Activated CD4-positive, alpha-beta memory T cell treated with anti-CD3 and anti-CD28 coated beads for 36 hours (primary cell): ENCODE results near the gene ZIC4. TPM values are rescaled to one million over a fixed set of nuclear protein-coding genes. Genes with fewer than 3 reads are reported as not detected.

Experiments used
- CTCF ChIA-PET: fragments of 350-600 bp; sonication (Branson Sonifier 250); formaldehyde crosslinking; loops from one replicate; lab custom pipeline; 2021; ENCODE audit warnings: antibody characterized with exemption, inconsistent platforms; lab: Charles Lee
- POLR2A ChIA-PET: fragments of 350-600 bp; sonication (Branson Sonifier 250); formaldehyde crosslinking; loops from one replicate; lab custom pipeline; 2021; ENCODE audit warnings: antibody characterized with exemption; lab: Charles Lee
- DNase-seq: peaks from one replicate; pipeline ENCODE4 v3.0.0-alpha.2; 2020
- H3K27ac Mint-ChIP-seq: one replicate; pipeline ENCODE4 v1.8.0; 2021; ENCODE audit warnings: mixed read lengths
- H3K27me3 Mint-ChIP-seq: one replicate; pipeline ENCODE4 v1.8.0; 2021; ENCODE audit warnings: mixed read lengths
- H3K36me3 Mint-ChIP-seq: one replicate; pipeline ENCODE4 v1.8.0; 2021; ENCODE audit warnings: mixed read lengths
- H3K4me1 Mint-ChIP-seq: one replicate; pipeline ENCODE4 v1.8.0; 2021; ENCODE audit warnings: low read depth, mixed read lengths
- H3K4me3 Mint-ChIP-seq: one replicate; pipeline ENCODE4 v1.8.0; 2021; ENCODE audit warnings: mild to moderate bottlenecking, mixed read lengths
- H3K9me3 Mint-ChIP-seq: one replicate; pipeline ENCODE4 v1.8.0; 2021; ENCODE audit warnings: mixed read lengths
- intact Hi-C: fragments of 100-400 bp; cut with micrococcal nuclease; formaldehyde crosslinking; loops from one replicate; pipeline ENCODE4 v1.15.1; 2023
- total RNA-seq, 2 experiments: library from RNA; stranded (reverse); gene quantifications; one replicate each; pipeline ENCODE4 v1.2.3, GENCODE V29; 2021

Gene ZIC4
- total RNA-seq, 2 experiments from 2014 or later = not detected

DNA sequence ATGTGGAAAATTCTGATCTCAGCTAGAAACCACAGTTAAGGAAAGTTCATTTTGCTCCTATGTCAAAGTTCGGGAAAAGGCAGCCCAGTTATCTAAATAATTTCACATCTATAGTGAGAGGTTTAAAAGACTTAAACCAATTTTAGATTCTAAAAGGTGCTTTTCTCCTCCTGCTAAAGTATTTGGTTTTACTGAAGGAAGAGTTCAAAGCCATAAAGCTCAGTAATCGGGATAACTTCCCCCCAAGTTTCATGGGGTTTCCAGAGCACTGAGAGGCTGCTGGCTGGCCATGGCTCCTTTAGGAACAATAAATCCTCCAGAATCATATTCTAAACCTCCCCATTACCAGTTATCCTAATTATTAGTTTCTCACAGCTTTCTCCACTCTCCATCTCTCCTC is 38.2 kb downstream of the ZIC4 start:
- Mint-ChIP-seq H3K27ac (no peak overlapping the region), H3K36me3 (peaks cover 3% of the 10 kb centered on the region), H3K4me1 (no peaks in the 10 kb centered on the region), H3K9me3 (peaks cover 3% of the 10 kb centered on the region), H3K27me3 (peaks cover 54% of the 10 kb centered on the region), H3K4me3 (no peak overlapping the region)
- intact Hi-C loops = no loop called here
- POLR2A ChIA-PET = no interaction called here
- DNase-seq = no peak
- CTCF ChIA-PET = no interaction called here

DNA sequence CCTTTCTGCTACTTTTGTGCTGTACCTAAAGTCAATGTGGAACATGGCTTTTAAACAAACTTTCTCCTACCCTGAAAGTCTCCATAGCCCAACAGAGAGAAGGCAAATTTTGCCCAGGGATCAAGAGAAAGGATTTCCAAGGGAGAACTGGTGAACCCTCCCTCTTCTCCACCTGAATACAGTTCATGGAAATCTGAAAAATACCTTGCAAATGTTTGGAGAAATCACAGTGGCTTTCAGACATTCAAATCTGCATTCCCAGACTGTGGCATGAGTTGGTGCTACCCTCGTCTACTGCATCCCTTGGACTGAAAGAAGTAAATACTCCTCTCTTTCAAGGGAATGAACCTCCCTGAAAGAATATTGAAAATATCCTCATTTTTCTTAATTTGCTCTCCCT is 38.7 kb downstream of the ZIC4 start:
- intact Hi-C loops = no loop called here
- POLR2A ChIA-PET = no interaction called here
- H3K27ac Mint-ChIP-seq = no peak overlapping the region
- peaks cover 3% of the 10 kb centered on the region for H3K9me3 Mint-ChIP-seq
- CTCF ChIA-PET = no interaction called here
- DNase-seq = no peak
- H3K4me3 Mint-ChIP-seq = no peak overlapping the region
- H3K27me3 Mint-ChIP-seq = peaks cover 51% of the 10 kb centered on the region
- no peaks in the 10 kb centered on the region for H3K4me1 Mint-ChIP-seq
- H3K36me3 Mint-ChIP-seq = peaks cover 3% of the 10 kb centered on the region

DNA sequence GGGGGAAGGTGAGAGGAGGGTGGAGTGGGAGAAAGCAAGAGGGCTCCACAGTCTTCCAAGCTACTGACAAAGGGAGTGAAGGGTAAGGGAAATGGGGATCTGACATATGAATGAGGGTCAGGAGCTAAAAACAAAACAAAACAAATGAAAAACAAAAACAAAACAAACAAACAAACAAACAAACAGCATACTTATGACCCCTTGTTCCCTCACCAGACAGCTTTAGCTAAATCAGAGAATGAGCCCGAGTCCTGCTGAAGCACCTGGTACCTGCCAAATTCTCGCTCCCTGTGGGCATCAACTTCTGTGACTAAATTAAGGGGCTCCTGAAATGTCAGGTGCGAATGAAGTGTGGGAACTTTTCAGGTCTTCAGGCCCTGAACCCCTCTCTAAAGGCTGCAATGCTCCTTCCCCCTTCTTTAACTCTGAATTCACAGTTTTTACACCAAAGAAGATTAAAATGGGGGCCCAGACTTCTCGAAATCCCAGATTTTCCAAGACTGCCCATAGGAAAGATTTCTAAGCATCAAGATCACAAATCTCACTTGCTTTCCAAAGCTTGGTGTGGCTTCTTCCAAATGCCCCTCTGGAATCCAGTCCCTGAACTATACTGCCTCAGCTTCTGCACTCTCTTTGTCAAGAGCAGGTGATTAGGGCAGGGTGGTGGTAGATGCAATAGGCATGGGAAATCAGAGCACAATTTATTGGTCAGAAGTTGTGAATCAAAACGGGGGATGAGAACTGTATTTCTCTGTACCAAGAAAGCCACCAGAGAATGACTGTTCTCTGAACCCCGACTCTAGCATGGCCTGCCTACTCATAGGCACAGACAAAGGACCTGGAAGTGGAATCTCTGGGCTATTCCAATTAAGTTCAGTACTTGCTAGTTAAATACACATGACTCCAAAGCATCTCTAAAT is 40.9 kb downstream of the ZIC4 start:
- DNase-seq = no peak
- ChIA-PET CTCF (no interaction called here), POLR2A (no interaction called here)
- no peaks in the 10 kb centered on the region for H3K4me1 Mint-ChIP-seq
- no peaks in the 10 kb centered on the region for H3K36me3 Mint-ChIP-seq
- intact Hi-C loops = no loop called here
- H3K9me3 Mint-ChIP-seq = peaks cover 2% of the 10 kb centered on the region
- no peak overlapping the region for H3K4me3 Mint-ChIP-seq
- peaks cover 45% of the 10 kb centered on the region for H3K27me3 Mint-ChIP-seq
- H3K27ac Mint-ChIP-seq = no peak overlapping the region

DNA sequence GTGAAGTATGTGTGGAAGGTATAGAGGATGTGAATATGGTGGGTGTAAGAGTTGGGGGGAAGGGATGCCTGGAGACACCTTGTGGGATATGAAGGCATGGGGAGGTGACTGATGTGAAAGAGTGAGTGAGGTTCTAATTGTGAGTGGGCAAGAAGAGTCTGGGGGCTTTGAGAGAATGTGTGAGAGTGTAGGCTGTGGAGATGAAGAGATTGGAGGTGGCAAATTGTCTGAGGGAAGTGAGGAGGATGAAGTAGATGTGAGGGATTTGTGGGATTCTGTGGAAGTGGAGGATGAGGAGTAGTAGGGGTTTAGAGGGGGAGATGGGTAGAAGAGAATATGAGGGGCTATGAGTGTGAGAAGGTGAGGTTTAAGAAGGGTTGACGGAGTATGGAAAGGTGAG is 41.6 kb downstream of the ZIC4 start:
- H3K9me3 Mint-ChIP-seq = peaks cover 2% of the 10 kb centered on the region
- intact Hi-C loops = no loop called here

DNA sequence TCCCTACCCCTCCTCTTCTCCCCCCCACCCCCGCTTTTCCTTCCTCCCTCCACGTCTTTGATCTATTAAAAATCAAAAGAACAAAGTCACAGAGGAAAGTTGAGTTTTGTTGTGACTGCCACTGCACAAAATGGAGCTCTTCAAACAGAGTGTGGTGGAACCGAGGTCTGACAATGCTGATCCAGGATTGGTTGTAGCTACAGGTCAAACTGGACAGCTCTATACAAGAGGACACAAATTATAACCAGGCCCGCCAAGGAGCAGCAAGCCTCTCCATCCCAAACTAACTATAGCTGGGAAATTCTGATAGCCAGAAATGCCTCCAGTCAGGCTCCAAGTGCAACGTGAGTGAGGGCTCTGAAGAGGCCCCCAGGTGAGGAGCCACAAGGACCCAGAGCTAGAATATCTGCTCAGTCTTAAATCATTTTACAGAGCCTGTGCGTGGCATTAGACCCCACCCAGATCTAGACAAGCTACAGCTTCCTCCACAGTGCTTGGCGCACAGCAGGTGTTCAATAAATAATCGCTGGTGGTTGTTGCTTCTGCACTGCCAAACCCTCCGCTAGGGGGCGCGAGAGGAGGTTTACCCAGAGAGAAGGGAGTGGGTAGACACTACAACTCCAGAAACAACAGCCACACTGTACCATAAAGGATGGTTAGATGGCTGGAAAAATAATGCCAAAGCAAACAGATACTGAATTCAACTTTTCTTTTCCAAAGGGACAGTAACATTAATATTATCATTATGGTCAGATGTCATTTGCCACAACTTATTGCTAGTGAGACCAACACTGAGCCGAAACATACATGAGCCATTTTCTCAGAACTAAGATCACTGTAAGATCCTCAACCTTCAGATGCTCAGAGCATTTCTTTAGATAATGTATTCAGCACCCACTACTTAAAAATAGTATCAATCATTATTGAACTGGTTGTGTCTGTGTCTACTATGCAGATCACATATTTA is 44.6 kb downstream of the ZIC4 start:
- intact Hi-C loops = no loop called here
- no peak overlapping the region for H3K4me3 Mint-ChIP-seq
- CTCF ChIA-PET = no interaction called here
- peaks cover 2% of the 10 kb centered on the region for H3K36me3 Mint-ChIP-seq
- H3K4me1 Mint-ChIP-seq = no peaks in the 10 kb centered on the region
- H3K9me3 Mint-ChIP-seq = peaks cover 2% of the 10 kb centered on the region
- H3K27ac Mint-ChIP-seq = no peak overlapping the region
- peaks cover 44% of the 10 kb centered on the region for H3K27me3 Mint-ChIP-seq
- DNase-seq = peak; percentile 62
- POLR2A ChIA-PET = no interaction called here

More for the DNA sequence above, 41.6 kb downstream of the ZIC4 start:
- no peaks in the 10 kb centered on the region for H3K36me3 Mint-ChIP-seq
- H3K4me3 Mint-ChIP-seq = no peak overlapping the region
- no peak overlapping the region for H3K27ac Mint-ChIP-seq
- H3K27me3 Mint-ChIP-seq = peaks cover 45% of the 10 kb centered on the region
- no peaks in the 10 kb centered on the region for H3K4me1 Mint-ChIP-seq
- ChIA-PET POLR2A (no interaction called here), CTCF (no interaction called here)
- DNase-seq = no peak

DNA sequence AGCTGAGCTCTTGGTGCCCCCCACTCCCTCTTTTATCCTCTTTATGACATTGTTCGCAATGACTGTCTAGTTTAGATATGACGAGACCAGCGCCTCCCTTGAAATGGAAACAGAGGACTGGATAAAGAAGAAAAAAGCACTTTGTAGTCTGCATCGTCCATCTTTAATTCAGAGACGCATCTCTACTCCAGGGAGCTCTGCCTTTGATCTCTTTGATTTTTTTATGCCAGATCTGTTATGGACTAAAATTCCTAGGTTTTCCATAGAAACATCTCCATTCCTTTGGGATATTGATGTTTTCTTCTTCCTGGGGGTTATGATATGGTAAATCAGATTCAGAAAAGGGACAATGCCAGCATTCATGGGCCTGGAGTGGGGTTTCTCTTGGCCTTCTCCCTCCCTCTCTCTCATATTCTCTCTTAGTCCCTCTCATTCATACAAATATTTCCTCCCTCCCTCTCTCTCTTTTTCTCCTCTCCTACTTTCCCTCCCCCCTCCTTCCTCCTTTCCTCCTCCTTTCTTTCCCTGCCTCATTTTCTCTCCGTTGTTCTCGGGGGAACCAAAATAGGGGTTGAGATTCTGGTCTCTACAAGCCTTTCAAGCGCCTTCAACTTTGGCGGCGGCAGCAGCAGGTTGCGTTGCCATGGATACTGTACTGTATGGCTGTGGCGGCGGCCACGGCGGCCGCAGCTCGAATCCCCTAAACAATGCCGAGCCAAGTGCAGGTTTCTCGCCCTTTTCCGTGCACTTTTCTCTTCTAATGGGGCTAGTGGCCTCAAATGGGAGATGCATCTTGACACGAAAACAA is 45.5 kb downstream of the ZIC4 start:
- H3K4me3 Mint-ChIP-seq = no peak overlapping the region
- peaks cover 2% of the 10 kb centered on the region for H3K9me3 Mint-ChIP-seq
- DNase-seq = no peak
- intact Hi-C loops = no loop called here
- H3K27ac Mint-ChIP-seq = no peak overlapping the region
- H3K27me3 Mint-ChIP-seq = peaks cover 52% of the 10 kb centered on the region
- H3K36me3 Mint-ChIP-seq = peaks cover 2% of the 10 kb centered on the region
- POLR2A ChIA-PET = no interaction called here
- CTCF ChIA-PET = no interaction called here
- no peaks in the 10 kb centered on the region for H3K4me1 Mint-ChIP-seq

DNA sequence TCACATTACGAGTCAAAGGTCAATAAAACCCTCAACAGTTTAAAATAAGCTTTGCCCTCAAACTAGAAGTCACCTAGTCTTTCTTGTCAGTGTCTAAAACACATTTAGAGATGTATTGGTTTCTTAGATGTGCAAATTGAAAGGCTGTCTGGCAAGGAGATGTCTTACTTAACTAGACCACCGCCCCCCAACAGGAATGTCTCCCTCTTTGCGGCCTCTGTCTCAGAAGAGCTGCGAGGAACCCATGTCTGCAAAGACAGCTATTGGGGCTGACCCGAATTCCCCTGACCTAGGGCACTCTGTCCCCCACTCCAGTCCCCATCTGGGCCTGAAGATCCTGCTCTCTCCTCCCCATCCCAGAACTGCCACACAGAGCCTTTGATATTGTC is 46.3 kb downstream of the ZIC4 start:
- H3K9me3 Mint-ChIP-seq = peaks cover 4% of the 10 kb centered on the region
- ChIA-PET POLR2A (no interaction called here), CTCF (no interaction called here)
- H3K27me3 Mint-ChIP-seq = peaks cover 59% of the 10 kb centered on the region
- intact Hi-C loops = no loop called here
- DNase-seq = no peak
- H3K27ac Mint-ChIP-seq = no peak overlapping the region
- H3K4me3 Mint-ChIP-seq = no peak overlapping the region
- H3K36me3 Mint-ChIP-seq = peaks cover 2% of the 10 kb centered on the region
- H3K4me1 Mint-ChIP-seq = no peaks in the 10 kb centered on the region

DNA sequence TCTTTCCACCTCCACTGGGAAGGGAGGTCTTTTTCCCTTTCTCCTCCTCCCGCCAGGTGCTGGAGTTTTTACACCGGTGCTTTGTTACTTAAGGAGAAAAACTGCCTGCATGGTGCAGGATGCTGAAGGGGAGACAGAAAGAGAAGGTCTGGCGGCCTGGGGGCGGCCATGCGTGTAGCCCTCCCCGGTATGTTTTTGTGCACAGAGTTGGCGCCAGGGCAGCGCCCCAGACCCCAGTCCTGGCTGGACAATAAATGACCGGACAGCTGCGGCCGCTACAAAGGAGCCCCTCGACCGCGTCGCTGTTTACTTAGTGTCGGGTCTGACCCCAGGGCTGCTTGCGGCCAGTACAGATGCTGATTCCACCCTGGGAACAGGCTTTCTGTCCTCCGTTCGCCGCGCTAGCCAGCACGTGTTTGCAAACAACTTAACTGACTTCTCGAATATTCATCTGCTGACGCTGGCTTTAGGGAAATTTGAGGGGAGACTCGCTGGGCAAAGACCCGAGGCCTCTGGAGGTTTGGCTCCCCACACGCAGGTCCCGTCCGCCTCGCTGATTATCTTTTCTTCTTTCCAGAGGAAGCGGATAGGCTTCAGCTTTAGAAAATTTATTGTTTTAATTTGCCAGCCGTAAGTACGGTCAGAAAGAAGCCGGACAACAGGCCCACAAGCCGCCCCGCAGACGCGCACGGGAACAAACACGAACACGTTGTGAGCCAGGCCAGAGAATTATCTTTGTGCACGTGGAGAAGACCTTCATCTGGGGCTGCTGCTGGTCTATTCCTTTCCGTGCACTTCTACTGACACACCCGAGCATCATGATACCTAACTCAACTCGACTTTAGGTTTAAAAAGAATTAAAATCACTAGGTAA is 46.9 kb downstream of the ZIC4 start:
- H3K36me3 Mint-ChIP-seq = peaks cover 2% of the 10 kb centered on the region
- peaks cover 4% of the 10 kb centered on the region for H3K9me3 Mint-ChIP-seq
- ChIA-PET CTCF (no interaction called here), POLR2A (no interaction called here)
- peaks cover 65% of the 10 kb centered on the region for H3K27me3 Mint-ChIP-seq
- no peak overlapping the region for H3K27ac Mint-ChIP-seq
- H3K4me1 Mint-ChIP-seq = no peaks in the 10 kb centered on the region
- intact Hi-C loops = loop anchor here (5.0 kb wide), 2 partner anchors 33 to 53 kb away; no protein-coding TSS in a partner anchor
- no peak for DNase-seq
- no peak overlapping the region for H3K4me3 Mint-ChIP-seq

DNA sequence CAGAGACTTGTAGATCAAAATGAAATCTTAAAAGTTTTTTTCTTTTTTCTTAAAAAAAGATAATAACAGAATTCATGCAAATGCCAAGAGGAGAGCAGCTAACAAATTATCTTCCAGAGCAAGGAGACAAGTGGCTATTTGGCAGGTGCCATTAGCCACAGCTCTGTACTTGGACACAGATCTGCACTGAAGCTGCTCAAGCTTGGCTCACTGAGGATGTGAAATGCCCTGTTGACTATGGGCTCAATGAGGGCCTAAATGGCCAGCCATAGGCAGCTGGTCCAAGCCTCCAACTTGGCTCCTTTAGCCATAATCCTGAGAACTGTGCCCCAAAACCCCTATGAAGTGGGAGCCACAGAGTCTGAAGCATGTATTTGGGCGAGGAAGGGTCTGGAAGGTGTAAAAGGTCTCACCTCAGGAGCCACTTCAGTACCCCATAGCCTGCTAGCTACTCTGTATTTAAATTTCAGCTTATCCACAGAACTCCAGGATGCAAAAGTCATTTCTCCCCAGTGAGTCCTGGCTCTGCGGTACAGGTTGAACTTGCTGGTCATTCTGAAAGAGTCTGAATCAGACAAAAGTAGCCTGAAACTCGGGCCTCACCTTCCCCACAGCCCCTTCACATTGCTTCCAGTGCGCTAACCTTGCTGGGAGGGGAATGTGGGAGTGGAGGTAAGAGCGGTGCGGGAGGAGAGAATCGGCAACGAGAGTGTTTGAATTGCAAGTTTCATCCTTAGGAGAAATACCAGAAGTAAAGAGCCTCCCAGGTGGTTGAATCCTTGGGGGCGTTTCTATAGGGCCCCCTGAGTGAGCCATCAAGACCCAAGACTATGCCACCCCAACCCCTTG is 48.0 kb downstream of the ZIC4 start:
- no peak overlapping the region for H3K4me3 Mint-ChIP-seq
- peaks cover 2% of the 10 kb centered on the region for H3K36me3 Mint-ChIP-seq
- CTCF ChIA-PET = no interaction called here
- H3K27me3 Mint-ChIP-seq = peaks cover 67% of the 10 kb centered on the region
- H3K4me1 Mint-ChIP-seq = no peaks in the 10 kb centered on the region
- no peak for DNase-seq
- intact Hi-C loops = loop anchor here (5.0 kb wide), 2 partner anchors 34 to 54 kb away; no protein-coding TSS in a partner anchor
- peaks cover 4% of the 10 kb centered on the region for H3K9me3 Mint-ChIP-seq
- POLR2A ChIA-PET = no interaction called here
- H3K27ac Mint-ChIP-seq = no peak overlapping the region
